Measurements from ENCODE around the gene GP5.

GP5 gene

GRCh38 chr3:194382892-194383223 lies 16.2 kb downstream of the GP5 start:
- ATAC-seq = no peak
- no peak for TF ChIP-seq PPARA (CRISPR knock-in tag; IDR thresholded peaks at IDR 0.05; ENCODE audit: borderline replicate concordance)
- no peak for TF ChIP-seq ZFP30 (CRISPR knock-in tag; IDR thresholded peaks at IDR 0.05)
- no peak for TF ChIP-seq CSDC2 (CRISPR knock-in tag; IDR thresholded peaks at IDR 0.05)
- no peak for TF ChIP-seq ESRRG (CRISPR knock-in tag; IDR thresholded peaks at IDR 0.05)

- TF ChIP-seq BACH2 (CRISPR knock-in tag; IDR thresholded peaks at IDR 0.05; ENCODE audit: borderline replicate concordance) (no peak), TOX (CRISPR knock-in tag; IDR thresholded peaks at IDR 0.05; ENCODE audit: borderline replicate concordance) (no peak), CREB5 (CRISPR knock-in tag; IDR thresholded peaks at IDR 0.05; ENCODE audit: low read depth) (no peak), ZNF565 (CRISPR knock-in tag; conservative IDR thresholded peaks at IDR 0.05; ENCODE audit: low read depth) (no peak), ZFP3 (CRISPR knock-in tag; IDR thresholded peaks at IDR 0.05) (no peak), GLIS3 (CRISPR knock-in tag; IDR thresholded peaks at IDR 0.05) (no peak), CSDC2 (CRISPR knock-in tag; IDR thresholded peaks at IDR 0.05) (no peak), PPARA (CRISPR knock-in tag; IDR thresholded peaks at IDR 0.05; ENCODE audit: borderline replicate concordance) (no peak), OSR1 (CRISPR knock-in tag; IDR thresholded peaks at IDR 0.05) (no peak), ZNF70 (CRISPR knock-in tag; IDR thresholded peaks at IDR 0.05) (no peak), ISL1 (CRISPR knock-in tag; IDR thresholded peaks at IDR 0.05) (no peak), TSHZ2 (CRISPR knock-in tag; IDR thresholded peaks at IDR 0.05) (no peak), ARNTL (CRISPR knock-in tag; IDR thresholded peaks at IDR 0.05; ENCODE audit: borderline replicate concordance, low read depth) (no peak), SNAI2 (CRISPR knock-in tag; IDR thresholded peaks at IDR 0.05) (no peak), ZNF8 (CRISPR knock-in tag; IDR thresholded peaks at IDR 0.05) (no peak)
- ATAC-seq = no peak
Observed at GRCh38 chr3:194382196-194382891, 16.7 kb downstream of the GP5 start.

GRCh38 chr3:194381460-194381875 lies 17.6 kb downstream of the GP5 start:
- TF ChIP-seq ZFP30 (CRISPR knock-in tag; IDR thresholded peaks at IDR 0.05) = no peak
- no peak for TF ChIP-seq POU6F1 (CRISPR knock-in tag; IDR thresholded peaks at IDR 0.05; ENCODE audit: borderline replicate concordance, low read depth)

GRCh38 chr3:194380326-194380725 lies 18.7 kb downstream of the GP5 start:
- TF ChIP-seq POU6F1 (CRISPR knock-in tag; IDR thresholded peaks at IDR 0.05; ENCODE audit: borderline replicate concordance, low read depth) = no peak
- TF ChIP-seq PPARA (CRISPR knock-in tag; IDR thresholded peaks at IDR 0.05; ENCODE audit: borderline replicate concordance) = no peak
- no peak for TF ChIP-seq ZFP30 (CRISPR knock-in tag; IDR thresholded peaks at IDR 0.05)
- TF ChIP-seq SNAI2 (CRISPR knock-in tag; IDR thresholded peaks at IDR 0.05) = no peak
- no peak for TF ChIP-seq ZNF565 (CRISPR knock-in tag; conservative IDR thresholded peaks at IDR 0.05; ENCODE audit: low read depth)
- TF ChIP-seq RARB (CRISPR knock-in tag; IDR thresholded peaks at IDR 0.05) = no peak
- no peak for TF ChIP-seq OSR1 (CRISPR knock-in tag; IDR thresholded peaks at IDR 0.05)
- no peak for TF ChIP-seq TOX (CRISPR knock-in tag; IDR thresholded peaks at IDR 0.05; ENCODE audit: borderline replicate concordance)
- no peak for TF ChIP-seq CSDC2 (CRISPR knock-in tag; IDR thresholded peaks at IDR 0.05)
- TF ChIP-seq ZNF70 (CRISPR knock-in tag; IDR thresholded peaks at IDR 0.05) = no peak

More at GRCh38 chr3:194381460-194381875, 17.6 kb downstream of the GP5 start:
- ATAC-seq = peak; percentile 100

More at GRCh38 chr3:194380326-194380725, 18.7 kb downstream of the GP5 start:
- no peak for ATAC-seq

Measured in SK-N-SH treated with all-trans-retinoic acid at 6 μM for 48 hours (cell line).